ENCODE measurements around the gene EMILIN1. TPM values are rescaled to one million over a fixed set of nuclear protein-coding genes. Genes with fewer than 3 reads are reported as not detected.

Gene EMILIN1
- polyA plus RNA-seq, 1 of the 3 experiments (the other 2 are of a cell fraction), result 286 TPM

- Histone ChIP-seq H4K20me1 (ENCODE audit: insufficient read depth) (no peaks in the 10 kb centered on the region), H3K27me3 (ENCODE audit: insufficient read depth) (no peaks in the 10 kb centered on the region), H3K4me1 (ENCODE audit: control insufficient read depth in 1 of 2, insufficient read depth in 2 of 2, low read depth in 1 of 2, low read length in 1 of 2) (peaks cover 0 to 6% of the 10 kb centered on the region in 2 experiments; a peak in 1 of 4 replicates), H3K9me2 (no peaks in the 10 kb centered on the region), H3K9ac (no peak overlapping the region), H3K36me3 (replicated peaks in 1 of 2; ENCODE audit: control insufficient read depth in 1 of 2, insufficient read depth in 2 of 2, low read length in 1 of 2) (peaks cover 16 to 54% of the 10 kb centered on the region in 2 experiments), H2AFZ (ENCODE audit: low read depth) (no peak overlapping the region), H3K79me2 (ENCODE audit: insufficient read depth) (peaks cover 5% of the 10 kb centered on the region; the same call in 1 of the 2 replicates), H3F3A (replicated peaks; ENCODE audit: insufficient read depth) (peaks cover 12% of the 10 kb centered on the region), H3K9me3 (no peaks in the 10 kb centered on the region), H3K27ac (ENCODE audit: low read depth in 2 of 2, low read length in 1 of 2) (0 out of 4 replicates have a peak overlapping the region, but pooled peaks of 1 of the 2 experiments have one; percentile 3), H3K4me3 (ENCODE audit: low read depth in 2 of 2, low read length in 1 of 2) (no peak overlapping the region), H3K4me2 (no peak overlapping the region)
- ChIA-PET CTCF (interaction anchor here (0.8 to 18.5 kb wide), 9 partner anchors 8 to 220 kb away, joined by 3 to 227 read pairs (median 6); partner anchors contain the start of genes AGBL5, EMILIN1, KHK and OST4), POLR2A (interaction anchor here (0.5 to 3.8 kb wide), 8 partner anchors 8 to 858 kb away, joined by 3 to 26 read pairs (median 3); partner anchors contain the start of genes AGBL5, EMILIN1 and OST4)
- DNase-seq, result no peak
- WGBS (ENCODE audit: low lambda C conversion rate), result 93% methylated on average over 13 of the region's 15 CpGs
- no peak for TF ChIP-seq ZBTB33 (IDR thresholded peaks at IDR 0.05; ENCODE audit: borderline replicate concordance, low read depth)
- TF ChIP-seq RFX5 (IDR thresholded peaks at IDR 0.05; ENCODE audit: low read length), result no peak
- no peak for TF ChIP-seq RAD21 (IDR thresholded peaks at IDR 0.05; ENCODE audit: low read length)
- no peak for TF ChIP-seq EP300 (IDR thresholded peaks at IDR 0.05; ENCODE audit: borderline replicate concordance in 1 of 2, low read depth in 1 of 2, low read length in 1 of 2)
- no peak for TF ChIP-seq YY1 (IDR thresholded peaks at IDR 0.05; ENCODE audit: low read depth)
- TF ChIP-seq SMC3 (IDR thresholded peaks at IDR 0.05; ENCODE audit: low read depth, low read length), result no peak
- no peak for TF ChIP-seq MAX (IDR thresholded peaks at IDR 0.05; ENCODE audit: low read depth)
- no peak for TF ChIP-seq TEAD4 (IDR thresholded peaks at IDR 0.05; ENCODE audit: borderline replicate concordance, insufficient read depth)
- TF ChIP-seq USF2 (IDR thresholded peaks at IDR 0.05; ENCODE audit: borderline replicate concordance, low read depth, low read length), result no peak
- TF ChIP-seq NFIC (IDR thresholded peaks at IDR 0.05; ENCODE audit: borderline replicate concordance), result no peak
- no peak for TF ChIP-seq MXI1 (IDR thresholded peaks at IDR 0.05; ENCODE audit: low read depth, low read length)
- TF ChIP-seq POLR2AphosphoS5 (IDR thresholded peaks at IDR 0.05; ENCODE audit: low read depth, low read length), result no peak
- TF ChIP-seq RXRA (IDR thresholded peaks at IDR 0.05; ENCODE audit: borderline replicate concordance, low read depth), result no peak
- TF ChIP-seq CHD2 (IDR thresholded peaks at IDR 0.05; ENCODE audit: low read length, partially characterized antibody), result no peak
- TF ChIP-seq MEF2A (IDR thresholded peaks at IDR 0.05; ENCODE audit: borderline replicate concordance, low read depth), result no peak
- TF ChIP-seq FOXM1 (IDR thresholded peaks at IDR 0.05; ENCODE audit: low read depth), result no peak
- TF ChIP-seq PBX3 (IDR thresholded peaks at IDR 0.05), result no peak
- TF ChIP-seq GATA2 (CRISPR knock-in tag; IDR thresholded peaks at IDR 0.05), result no peak
These were observed 19.1 kb upstream of the EMILIN1 start for GRCh38 chr2:27059141-27059820.

Measured in SK-N-SH (cell line).